Fibroblast of the aortic adventitia (primary cell): Measurements from ENCODE around the gene RNU6-9. TPM values are rescaled to one million over a fixed set of nuclear protein-coding genes. Genes with fewer than 3 reads are reported as not detected.

Experiments used
- DNase-seq: peaks from one replicate; pipeline ENCODE4 v3.0.0-alpha.2; 2010; ENCODE audit warnings: low read depth
- H3K4me3 ChIP-seq: 2 replicates; pipeline ENCODE4 v1.5.1; 2011; ENCODE audit warnings: low read depth, mild to moderate bottlenecking, control low read depth, low read length, moderate library complexity
- CTCF ChIP-seq: IDR thresholded peaks from 2 replicates; pipeline ENCODE4 v1.5.1; 2011; ENCODE audit warnings: mild to moderate bottlenecking, low read length, control low read depth, inconsistent platforms; ENCODE audit not compliant: insufficient read depth
- total RNA-seq: library from RNA; depleted of rRNA; stranded (reverse); fragments of >200 nt; gene quantifications from 2 replicates; pipeline ENCODE4 v1.2.3, GENCODE V29; 2012; ENCODE audit warnings: low replicate concordance

RNU6-9 gene
- total RNA-seq, 1 donor = not detected

DNA sequence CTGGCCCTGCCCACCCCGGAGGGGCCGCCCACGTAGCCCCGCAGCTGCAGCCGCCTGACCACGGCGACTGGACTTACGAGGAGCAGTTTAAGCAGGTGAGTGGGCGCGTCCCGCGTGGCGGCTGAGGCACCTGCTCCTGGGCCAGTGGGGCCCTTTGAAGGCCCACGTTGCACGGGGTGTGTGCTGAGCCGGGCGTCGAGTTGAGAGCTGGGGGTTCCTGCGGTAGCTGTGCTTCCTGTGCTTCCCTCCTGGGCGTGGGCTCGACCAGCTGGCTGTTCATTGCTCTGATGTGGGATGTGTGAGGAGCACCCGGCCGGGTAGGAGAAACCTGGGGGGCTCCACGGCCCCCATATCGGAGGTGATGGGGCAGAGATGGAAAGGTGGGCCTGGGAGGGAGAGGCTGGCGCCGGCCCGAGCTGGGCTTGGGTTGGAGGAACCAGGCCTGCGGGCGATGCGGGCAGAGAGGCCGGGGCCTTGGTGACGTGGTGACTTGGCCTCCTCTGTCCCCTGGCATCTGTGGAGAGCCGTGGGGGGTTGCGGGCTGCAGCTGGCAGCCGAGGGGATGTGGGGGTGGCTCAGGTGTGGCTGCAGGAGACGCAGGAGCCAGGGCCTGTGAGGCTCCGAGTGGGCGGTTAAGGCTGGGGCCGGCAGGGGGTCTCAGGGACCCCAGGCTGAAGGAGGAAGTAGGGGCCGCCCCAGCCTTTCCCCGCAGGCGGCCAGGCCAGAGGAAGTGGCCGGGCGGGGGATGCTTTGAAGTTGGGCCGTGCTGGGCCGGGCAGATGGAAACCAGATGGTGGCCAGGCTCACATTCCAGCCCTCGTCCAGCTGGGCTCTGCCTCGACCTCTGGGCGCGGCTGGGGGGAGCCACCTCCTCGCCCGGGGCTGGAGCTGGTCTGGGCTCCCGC lies 39.6 kb downstream of the RNU6-9 start:
- peak overlapping the region; percentile 35 for H3K4me3 ChIP-seq
- DNase-seq = peak; percentile 92
- TF ChIP-seq CTCF = no peak

GRCh38 chr19:933553-933882 lies 40.2 kb downstream of the RNU6-9 start:
- peak overlapping the region; percentile 28 for H3K4me3 ChIP-seq
- no peak for TF ChIP-seq CTCF
- no peak for DNase-seq

- DNase-seq = no peak
Measured at GRCh38 chr19:934197-934840, 41.0 kb downstream of the RNU6-9 start.

GRCh38 chr19:934865-935479 lies 41.7 kb downstream of the RNU6-9 start:
- H3K4me3 ChIP-seq = no peak overlapping the region
- no peak for TF ChIP-seq CTCF
- peak; percentile 59 for DNase-seq

More at GRCh38 chr19:934197-934840, 41.0 kb downstream of the RNU6-9 start:
- H3K4me3 ChIP-seq = no peak overlapping the region
- no peak for TF ChIP-seq CTCF

GRCh38 chr19:936175-936546 lies 42.9 kb downstream of the RNU6-9 start:
- no peak for DNase-seq
- H3K4me3 ChIP-seq = no peak overlapping the region
- no peak for TF ChIP-seq CTCF

- no peak for TF ChIP-seq CTCF
- DNase-seq = no peak
- no peak overlapping the region for H3K4me3 ChIP-seq
Measured at GRCh38 chr19:937259-937694, 44.0 kb downstream of the RNU6-9 start.
